Activated naive CD4-positive, alpha-beta T cell treated with Interleukin-2 at 50 U/mL for 16 hours (primary cell): ENCODE results near the gene PLPP3.

Experiments
- DNase-seq: peaks from one replicate; pipeline ENCODE4 v3.0.0-alpha.2; 2020

Gene PLPP3

DNA sequence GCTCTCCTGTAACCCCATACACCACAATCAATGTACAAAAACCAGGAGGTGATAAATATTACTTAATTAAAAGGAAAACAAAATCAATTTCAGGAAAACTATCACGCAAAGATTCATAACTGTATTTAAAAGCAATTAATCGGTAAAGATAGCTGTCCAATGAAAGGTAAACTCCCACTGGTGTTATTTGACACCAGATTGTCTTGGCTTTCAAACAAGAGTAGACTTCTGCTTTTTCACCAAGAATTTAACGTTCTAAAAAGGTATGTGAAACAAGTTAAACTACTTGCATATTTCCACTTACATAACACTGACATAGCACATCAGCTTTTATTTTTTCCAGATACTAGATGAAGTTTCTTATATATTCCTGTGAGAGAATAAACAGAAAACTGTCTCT, 3.5 kb downstream of the PLPP3 start:
- DNase-seq = no peak

- DNase-seq = no peak
Observed at GRCh38 chr1:56574794-56575193, 4.6 kb downstream of the PLPP3 start.

DNA sequence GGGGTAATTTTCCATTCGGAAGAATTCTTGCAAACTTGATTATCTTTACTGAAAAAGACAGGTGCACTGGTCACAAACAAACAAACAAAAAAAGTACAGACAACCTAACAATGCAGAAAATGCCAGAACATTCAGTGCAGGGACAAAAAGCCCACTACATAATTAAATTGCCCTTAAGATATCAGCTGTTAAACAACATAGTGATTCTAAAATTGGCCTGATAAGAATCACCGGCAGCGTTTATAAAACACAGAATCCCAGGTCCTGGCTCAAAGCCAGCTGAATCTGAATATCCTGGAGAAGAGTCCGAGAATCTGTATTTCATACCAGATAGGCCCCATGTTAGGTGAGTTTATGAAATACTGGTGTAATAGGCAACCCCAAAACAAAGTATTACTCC, 6.1 kb downstream of the PLPP3 start:
- DNase-seq = no peak

DNA sequence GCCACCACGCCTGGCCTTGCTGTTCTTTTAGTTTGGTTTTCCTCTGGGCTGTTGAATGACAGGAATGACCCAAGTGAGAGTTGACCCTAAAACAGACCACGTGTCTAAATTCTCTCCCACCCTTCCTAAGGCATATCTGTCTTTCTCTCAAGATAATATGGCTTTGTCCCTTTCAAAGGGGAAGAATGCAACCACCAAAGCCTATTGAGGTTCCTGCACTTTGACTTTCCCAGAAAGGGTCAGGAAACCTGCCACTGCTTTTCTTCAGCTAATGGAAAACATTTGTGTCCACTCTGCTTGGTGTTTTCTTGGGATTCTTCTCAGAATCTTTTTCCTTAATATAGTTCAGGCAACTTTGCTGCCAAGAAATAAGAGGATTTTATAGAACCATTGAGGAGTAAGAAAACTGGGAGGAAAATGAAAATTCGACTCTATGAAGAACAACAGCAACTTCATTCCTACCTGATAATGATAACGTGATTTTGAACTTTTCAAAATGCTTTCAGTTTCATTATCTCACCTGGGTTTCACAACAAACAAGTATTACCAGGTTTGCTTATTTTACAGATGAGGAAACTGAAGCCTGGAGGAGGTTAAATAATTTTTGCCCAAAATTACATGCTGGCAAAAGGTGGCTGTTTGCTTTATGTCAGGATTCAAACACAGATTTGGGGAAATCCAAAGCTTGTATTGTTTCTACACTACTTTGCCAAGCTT, 6.9 kb downstream of the PLPP3 start:
- DNase-seq = no peak

DNA sequence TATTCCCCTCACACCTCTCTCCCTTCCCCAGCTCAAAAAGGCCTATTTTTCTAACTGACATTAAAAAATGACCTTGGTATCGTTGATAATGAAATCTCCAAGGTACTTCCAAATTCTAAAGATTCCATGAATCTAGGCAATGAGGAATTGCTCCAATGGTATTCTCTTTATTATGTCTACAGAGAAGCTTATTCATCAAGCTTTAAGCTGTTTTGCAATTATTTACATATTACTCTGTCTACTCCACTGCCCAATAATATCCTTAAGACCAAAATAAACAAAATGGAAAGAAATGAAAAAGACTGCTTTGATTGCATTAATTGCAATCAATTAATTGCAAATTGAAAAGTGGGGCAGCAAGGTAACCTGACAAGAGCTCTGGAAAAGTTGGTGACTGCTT, 7.9 kb downstream of the PLPP3 start:
- no peak for DNase-seq

- no peak for DNase-seq
Observed at GRCh38 chr1:56570924-56571372, 8.4 kb downstream of the PLPP3 start.

DNA sequence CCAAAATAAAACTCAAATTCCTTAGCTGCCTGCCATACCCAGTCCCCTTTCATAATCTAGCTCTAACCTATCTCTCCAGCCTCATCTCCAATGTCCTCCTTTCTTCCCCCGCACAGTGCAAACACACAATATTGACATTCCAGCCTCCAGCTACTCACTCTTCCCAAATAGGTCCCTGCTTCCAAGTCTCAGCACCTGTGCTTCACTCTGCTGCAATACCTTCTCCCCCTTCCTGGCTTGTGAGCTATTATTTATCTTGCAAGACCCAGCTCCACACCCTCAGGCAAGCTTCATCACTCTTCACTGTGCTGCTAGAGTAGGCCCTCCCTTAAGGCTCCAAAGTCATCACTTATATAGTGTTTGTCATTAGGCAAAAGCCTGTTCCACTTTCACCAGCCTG, 9.7 kb downstream of the PLPP3 start:
- no peak for DNase-seq

DNA sequence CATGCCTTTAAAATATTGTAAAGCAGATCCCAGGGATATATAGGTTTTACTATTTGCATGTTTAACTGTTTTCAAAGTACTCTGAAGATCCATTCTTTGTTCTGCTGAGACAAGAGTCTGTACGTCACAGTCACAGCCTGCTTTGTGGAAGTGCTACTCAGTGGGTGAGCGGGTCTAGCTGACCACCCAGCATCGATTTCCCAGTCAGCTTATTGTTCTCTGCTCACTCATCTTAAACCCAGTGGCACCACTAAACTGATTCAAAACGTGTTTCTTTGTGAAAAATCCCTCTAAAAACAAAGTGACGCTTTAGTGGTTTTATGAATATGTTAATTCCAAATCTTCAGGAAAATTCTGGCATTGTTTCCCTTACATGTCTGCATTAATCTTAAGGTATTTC, 12.4 kb downstream of the PLPP3 start:
- no peak for DNase-seq

- DNase-seq = no peak
Observed at GRCh38 chr1:56566061-56566744, 13.2 kb downstream of the PLPP3 start.

DNA sequence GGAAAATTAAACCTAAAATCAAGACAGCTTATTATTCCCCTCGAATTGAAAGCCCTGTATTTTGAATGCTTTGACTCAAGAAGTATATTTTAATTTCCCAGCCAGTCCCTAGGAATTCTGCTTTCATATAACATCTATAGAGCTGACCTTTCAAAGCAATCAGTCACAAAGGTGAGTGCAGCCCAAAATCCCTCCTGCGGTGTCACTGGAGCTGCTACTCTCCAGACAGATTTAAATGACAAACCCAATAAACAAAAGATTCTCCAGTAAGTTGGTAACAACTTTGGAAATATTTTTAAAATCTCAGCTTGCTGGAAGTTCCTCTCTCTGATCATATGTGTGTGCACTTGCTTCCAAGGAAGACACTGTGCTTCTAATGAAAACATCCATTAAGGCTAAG, 14.7 kb downstream of the PLPP3 start:
- no peak for DNase-seq

DNA sequence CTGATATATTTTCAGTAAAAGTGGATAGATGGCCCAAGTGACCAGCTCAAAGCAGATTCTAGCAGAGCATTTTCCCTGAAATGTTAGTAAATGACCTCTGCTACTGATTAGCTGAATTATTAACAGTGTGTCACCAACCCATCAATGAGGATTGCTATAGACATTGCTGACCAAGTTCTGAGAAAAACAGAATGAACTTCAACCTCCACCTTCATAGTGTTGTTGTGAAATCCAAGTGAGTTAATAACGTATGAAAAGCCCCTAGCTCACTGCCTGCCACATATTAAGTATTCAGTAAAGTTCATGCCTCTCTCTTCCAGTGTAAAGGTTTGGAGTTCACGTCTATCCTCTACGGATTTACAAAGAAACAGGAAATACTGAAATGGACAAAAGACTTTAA, 15.8 kb downstream of the PLPP3 start:
- DNase-seq = no peak

- DNase-seq = no peak
Observed at GRCh38 chr1:56562891-56563452, 16.4 kb downstream of the PLPP3 start.

DNA sequence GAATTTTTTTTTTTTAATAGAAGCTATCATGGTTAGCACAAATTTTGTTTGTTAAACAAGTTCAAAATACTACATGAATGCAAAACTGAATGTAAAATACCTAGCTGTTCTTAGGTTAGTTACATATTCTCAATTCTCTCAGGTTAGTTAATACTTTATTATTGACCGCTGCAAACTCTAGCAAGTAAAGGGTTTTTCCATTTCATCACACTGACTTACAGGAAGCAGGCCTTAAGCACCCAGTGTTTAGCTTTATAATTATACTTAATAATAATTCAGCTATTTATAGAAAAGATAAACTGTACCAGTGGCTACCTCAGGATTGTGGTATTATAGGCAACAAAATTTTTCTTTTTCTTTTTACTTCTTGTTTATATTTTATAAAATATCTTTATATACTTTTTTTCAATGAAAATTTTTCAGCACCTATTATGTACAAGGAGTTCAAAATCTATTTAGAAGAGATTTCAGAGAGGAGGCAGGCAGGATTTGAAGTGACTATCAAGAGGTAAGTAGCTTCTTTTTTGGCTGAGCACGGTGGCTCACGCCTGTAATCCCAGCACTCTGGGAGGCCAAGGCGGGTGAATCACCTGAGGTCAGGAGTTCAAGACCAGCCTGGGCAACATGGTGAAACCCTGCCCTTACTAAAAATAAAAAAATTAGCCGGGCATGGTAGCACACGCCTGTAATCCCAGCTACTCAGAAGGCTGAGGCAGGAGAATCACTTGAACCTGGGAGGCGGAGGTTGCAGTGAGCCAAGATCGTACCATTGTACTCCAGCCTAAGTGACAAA, 17.9 kb downstream of the PLPP3 start:
- DNase-seq = no peak

- no peak for DNase-seq
Observed at GRCh38 chr1:56557746-56558145, 21.6 kb downstream of the PLPP3 start.

DNA sequence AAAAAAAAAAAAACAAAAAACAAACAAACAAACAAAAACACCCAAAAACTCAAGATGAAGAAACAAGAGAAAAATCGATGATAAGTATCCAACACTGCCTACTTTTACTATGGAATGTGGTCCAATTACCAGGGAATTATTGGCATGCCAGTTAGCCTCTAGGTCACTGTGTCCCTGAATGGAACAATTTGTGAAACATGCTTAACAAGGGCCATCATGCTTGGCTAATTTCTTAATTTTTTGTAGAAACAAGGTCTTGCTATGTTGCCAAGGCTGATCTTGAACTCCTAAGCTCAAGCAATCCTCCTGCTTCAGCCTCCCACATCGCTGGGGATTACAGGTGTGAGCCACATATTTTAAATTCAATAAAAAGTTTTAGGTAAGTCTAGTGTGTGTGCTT, 23.9 kb downstream of the PLPP3 start:
- no peak for DNase-seq

GRCh38 chr1:56553046-56553445, 26.3 kb downstream of the PLPP3 start:
- DNase-seq = no peak

- no peak for DNase-seq
Observed at GRCh38 chr1:56552349-56552748, 27.0 kb downstream of the PLPP3 start.

- DNase-seq = no peak
Observed at GRCh38 chr1:56551691-56552090, 27.7 kb downstream of the PLPP3 start.

DNA sequence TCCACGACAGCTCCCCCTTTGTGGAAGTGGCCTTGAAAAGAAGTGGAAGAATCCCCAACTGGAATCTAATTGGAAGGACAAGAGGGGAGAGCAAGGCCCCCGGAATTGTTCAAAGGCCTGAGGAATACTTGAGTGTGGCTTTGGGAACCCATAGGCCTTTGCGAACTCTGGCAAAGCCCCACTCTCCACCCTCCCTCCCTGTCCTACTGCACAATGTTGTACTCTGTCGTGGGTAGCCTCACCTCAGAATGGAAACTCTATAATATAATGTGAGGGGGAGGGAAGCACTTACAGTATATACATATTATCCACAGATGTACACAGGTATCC, 28.5 kb downstream of the PLPP3 start:
- no peak for DNase-seq

DNA sequence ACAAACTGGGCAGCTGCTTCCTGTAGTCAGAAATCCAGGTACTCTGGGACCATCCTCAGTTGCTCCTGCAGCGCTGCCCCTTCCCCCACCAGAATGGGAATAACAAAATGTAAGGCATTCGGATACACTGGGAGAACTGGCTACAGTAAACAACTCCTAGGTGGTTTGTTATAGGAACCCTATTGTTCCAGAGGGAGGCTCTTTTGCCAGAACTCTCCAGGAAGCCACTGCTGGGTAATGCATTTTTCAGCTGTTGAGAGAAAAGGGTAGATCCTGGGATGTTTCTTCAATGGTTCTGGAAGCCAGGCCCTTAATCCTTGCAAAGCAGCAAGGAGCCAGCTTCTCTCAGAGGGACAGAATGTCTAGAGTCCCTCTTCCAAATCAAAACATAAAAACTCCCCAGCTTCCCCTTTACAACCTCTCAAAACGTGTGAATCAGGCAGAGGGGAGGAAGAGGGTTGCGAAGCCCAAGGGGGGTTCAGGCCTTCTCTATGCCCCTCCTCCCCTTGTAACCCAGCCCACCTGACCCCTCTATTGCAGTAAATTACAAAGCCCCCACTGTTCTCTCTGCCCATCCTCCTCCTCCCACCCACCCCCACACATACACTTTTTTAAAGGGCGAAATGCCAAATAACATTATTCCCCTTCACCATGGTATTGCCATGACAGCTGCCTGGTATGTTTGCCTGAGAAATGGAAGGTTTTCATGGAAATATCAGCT, 29.1 kb downstream of the PLPP3 start:
- no peak for DNase-seq

- no peak for DNase-seq
Observed at GRCh38 chr1:56548571-56548970, 30.8 kb downstream of the PLPP3 start.

DNA sequence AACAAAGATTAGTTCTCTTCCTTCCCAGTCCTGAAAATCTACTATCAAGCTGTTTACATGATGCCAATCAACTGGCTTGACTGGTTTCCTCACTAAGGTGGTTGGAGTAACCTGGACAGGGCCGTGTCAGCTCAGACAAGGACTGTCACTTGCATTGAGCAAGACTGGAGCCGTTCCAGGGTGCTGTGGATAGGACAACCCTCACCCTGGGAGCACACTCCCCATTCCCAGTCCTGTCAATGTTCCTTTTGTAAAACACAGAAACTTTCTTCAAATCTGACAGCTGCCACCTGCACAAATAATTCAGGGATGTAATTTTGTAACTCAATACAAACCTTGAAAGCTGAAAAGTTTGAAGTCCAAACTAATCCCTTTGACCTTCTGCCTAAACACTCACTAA, 31.4 kb downstream of the PLPP3 start:
- no peak for DNase-seq

DNA sequence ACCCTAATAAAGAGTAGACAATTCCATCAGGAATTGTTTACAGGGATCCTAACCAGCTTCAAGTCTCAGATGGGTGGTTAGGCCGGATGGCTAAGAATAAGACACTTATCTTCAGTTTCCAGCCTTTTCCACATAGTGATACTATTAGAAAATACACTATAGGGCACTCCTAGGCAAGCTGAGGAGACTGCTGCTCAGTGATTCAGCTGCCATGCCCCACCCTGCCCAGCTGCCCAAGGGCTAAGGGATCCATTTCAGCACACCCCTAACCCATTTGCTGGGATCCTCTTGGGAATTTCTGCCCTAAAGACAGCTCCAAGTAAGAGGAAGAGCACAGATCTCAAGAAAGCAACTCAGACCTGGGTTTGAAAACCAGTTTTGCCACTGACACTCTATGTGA, 31.9 kb downstream of the PLPP3 start:
- DNase-seq = no peak
